Colonic mucosa (tissue), 4 donors: Measurements from ENCODE around the gene TTC28. TPM values are rescaled to one million over a fixed set of nuclear protein-coding genes. Genes with fewer than 3 reads are reported as not detected.

Experiments used
- DNase-seq: peaks from one replicate; pipeline ENCODE4 v3.0.0-alpha.2; 2020
- H3K27ac ChIP-seq: fragments of 200-600 bp; one replicate; pipeline ENCODE4 v1.8.0; 2021
- H3K27me3 ChIP-seq: fragments of 200-600 bp; one replicate; pipeline ENCODE4 v1.8.0; 2021
- H3K36me3 ChIP-seq: fragments of 200-600 bp; one replicate; pipeline ENCODE4 v1.8.0; 2021
- H3K4me1 ChIP-seq: fragments of 200-600 bp; one replicate; pipeline ENCODE4 v1.8.0; 2021; ENCODE audit warnings: mild to moderate bottlenecking
- H3K4me3 ChIP-seq: fragments of 200-600 bp; one replicate; pipeline ENCODE4 v1.8.0; 2021
- H3K9ac ChIP-seq, 2 donors: one replicate each; pipeline ENCODE4 v1.7.0; 2013; ENCODE audit warnings: control low read depth in 2 of 2, low read depth in 2 of 2, low read length in 2 of 2
- H3K9me3 ChIP-seq: fragments of 200-600 bp; one replicate; pipeline ENCODE4 v1.8.0; 2021
- intact Hi-C: fragments of 100-400 bp; cut with DNase I; formaldehyde crosslinking; loops from one replicate; pipeline ENCODE4 v1.14.1; 2022
- total RNA-seq, 2 donors: library from RNA; stranded (reverse); fragmentation: NEBNext Ultra II Directional in 1 of 2; extraction: Animal tissue kit (Norgen Biotek cat#: 25700) in 1 of 2; gene quantifications; one replicate each; pipeline ENCODE4 v1.2.1, GENCODE V29; 2021
- TF ChIP-seq, protein P1 (sequence below): fragments of 200-600 bp; IDR thresholded peaks from one replicate; pipeline ENCODE4 v1.8.0; 2022; ENCODE audit warnings: antibody characterized with exemption, mild to moderate bottlenecking
- donor health status: healthy.
- donor health status: DM: no; HTN: no; CAD: no.
- donor health status: DM: no; HTN: no; CAD: no.

TTC28 gene
- total RNA-seq, 2 donors from 2014 or later, result 6.6 to 9.2 TPM

DNA sequence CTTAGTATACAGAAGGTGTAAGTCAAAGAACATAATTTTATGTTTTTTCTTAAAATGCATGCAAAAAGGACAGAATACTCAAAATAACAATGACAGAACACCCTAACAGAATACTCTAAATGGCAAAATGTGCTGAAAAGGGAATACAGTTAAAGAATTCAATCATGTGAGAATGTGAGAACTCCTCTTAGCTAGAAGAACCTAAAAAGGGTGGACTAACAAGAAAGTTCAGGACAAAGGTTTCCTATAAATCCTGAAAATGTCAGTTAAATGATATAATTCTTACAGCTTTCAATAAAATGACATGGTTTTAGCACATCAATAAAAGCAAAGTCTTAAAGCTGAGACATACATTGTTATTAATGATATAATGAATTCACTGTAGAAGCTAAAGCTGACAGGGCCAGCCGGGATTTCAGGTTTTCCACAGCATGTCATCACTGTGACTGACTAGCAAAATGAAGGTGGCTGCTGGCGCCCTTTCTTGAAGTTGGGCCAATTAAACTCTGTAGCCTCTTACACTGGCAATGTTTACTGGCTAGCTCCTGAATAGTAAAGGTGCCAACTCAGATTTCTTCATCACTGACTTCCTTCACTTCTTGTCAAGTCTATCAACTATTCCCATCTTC, 244.4 kb downstream of the TTC28 start:
- Histone ChIP-seq H3K4me3 (no peak overlapping the region), H3K27ac (no peak overlapping the region), H3K36me3 (no peaks in the 10 kb centered on the region), H3K9ac (no peak overlapping the region), H3K27me3 (no peaks in the 10 kb centered on the region), H3K9me3 (no peaks in the 10 kb centered on the region), H3K4me1 (no peaks in the 10 kb centered on the region)
- TF ChIP-seq, protein P1, sequence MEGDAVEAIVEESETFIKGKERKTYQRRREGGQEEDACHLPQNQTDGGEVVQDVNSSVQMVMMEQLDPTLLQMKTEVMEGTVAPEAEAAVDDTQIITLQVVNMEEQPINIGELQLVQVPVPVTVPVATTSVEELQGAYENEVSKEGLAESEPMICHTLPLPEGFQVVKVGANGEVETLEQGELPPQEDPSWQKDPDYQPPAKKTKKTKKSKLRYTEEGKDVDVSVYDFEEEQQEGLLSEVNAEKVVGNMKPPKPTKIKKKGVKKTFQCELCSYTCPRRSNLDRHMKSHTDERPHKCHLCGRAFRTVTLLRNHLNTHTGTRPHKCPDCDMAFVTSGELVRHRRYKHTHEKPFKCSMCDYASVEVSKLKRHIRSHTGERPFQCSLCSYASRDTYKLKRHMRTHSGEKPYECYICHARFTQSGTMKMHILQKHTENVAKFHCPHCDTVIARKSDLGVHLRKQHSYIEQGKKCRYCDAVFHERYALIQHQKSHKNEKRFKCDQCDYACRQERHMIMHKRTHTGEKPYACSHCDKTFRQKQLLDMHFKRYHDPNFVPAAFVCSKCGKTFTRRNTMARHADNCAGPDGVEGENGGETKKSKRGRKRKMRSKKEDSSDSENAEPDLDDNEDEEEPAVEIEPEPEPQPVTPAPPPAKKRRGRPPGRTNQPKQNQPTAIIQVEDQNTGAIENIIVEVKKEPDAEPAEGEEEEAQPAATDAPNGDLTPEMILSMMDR, result no peak
- intact Hi-C loops, result no loop called here
- DNase-seq, result peak; percentile 28

DNA sequence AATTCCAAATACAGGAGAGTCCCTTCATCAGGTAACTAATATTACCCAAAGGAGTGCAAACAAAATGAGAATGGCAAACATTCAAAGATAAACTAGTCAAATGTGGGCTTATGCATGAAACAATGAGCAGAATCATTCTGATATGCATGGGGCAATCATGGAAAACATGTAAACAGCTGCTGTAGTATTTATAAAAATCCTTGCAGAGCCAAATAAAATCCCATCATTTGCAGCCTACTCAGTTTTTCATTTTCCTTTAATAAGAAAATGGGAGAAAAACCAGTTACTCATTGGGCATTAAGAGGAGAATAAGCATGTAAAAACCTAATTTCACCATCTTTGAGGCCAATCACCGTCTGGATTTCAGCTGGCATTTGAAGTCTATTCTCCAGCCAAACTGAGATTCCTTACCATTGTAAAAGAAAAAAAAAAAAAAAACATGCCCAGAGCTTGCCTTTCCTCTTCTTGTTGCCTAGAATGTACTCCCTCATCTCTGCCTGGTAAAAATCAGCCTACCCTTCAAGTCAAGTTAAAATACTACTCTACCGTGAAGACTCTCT, 249.1 kb downstream of the TTC28 start:
- no peaks in the 10 kb centered on the region for H3K4me1 ChIP-seq
- H3K27me3 ChIP-seq, result no peaks in the 10 kb centered on the region
- no peak overlapping the region for H3K9ac ChIP-seq
- intact Hi-C loops, result no loop called here
- H3K9me3 ChIP-seq, result no peaks in the 10 kb centered on the region
- TF ChIP-seq, protein P1, result no peak
- H3K36me3 ChIP-seq, result no peaks in the 10 kb centered on the region
- no peak overlapping the region for H3K27ac ChIP-seq
- H3K4me3 ChIP-seq, result no peak overlapping the region
- DNase-seq, result no peak

DNA sequence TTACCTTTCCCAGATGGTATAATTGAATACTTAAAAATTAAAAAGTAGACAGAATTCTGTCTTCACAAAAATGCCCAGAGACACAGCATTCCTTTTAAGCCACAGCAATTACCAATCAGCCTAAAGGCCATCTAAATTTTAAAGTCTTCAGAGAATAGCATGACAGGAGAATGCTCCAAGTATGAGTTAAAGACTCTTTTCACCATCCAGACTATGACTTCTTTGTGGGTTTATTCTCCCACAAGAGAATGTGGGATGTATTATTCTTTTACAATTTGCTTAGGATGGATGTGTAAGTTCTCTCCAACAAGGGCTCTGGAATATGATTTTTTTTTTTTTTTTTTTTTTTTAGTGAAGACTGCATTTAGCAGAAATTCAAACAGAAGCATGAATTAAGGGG, 249.9 kb downstream of the TTC28 start:
- Histone ChIP-seq H3K36me3 (no peaks in the 10 kb centered on the region), H3K4me3 (no peak overlapping the region), H3K9ac (no peak overlapping the region), H3K4me1 (no peaks in the 10 kb centered on the region), H3K9me3 (no peaks in the 10 kb centered on the region), H3K27ac (no peak overlapping the region), H3K27me3 (no peaks in the 10 kb centered on the region)
- TF ChIP-seq, protein P1, result no peak
- intact Hi-C loops, result no loop called here
- DNase-seq, result no peak

DNA sequence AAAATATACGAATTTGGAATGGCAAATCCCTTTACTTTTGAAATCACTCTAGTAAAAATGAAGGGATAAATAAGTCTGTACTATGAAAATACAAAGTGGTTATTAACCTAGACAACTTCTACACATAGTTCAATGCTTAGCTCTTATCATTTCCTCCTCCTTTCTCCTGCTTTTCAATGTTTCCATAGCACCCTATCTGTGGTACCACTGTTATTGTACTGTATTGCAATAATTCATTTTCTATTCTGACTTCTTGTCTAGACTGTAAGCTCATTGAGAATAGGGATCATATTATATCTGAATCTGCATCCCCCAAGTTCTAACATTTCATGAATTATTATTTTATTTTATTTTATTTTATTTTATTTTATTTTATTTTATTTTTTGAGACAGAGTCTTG, 251.4 kb downstream of the TTC28 start:
- Histone ChIP-seq H3K27me3 (no peaks in the 10 kb centered on the region), H3K9me3 (no peaks in the 10 kb centered on the region), H3K27ac (no peak overlapping the region), H3K4me3 (no peak overlapping the region), H3K9ac (no peak overlapping the region), H3K36me3 (no peaks in the 10 kb centered on the region), H3K4me1 (no peaks in the 10 kb centered on the region)
- intact Hi-C loops, result no loop called here
- no peak for DNase-seq
- TF ChIP-seq, protein P1, result no peak

DNA sequence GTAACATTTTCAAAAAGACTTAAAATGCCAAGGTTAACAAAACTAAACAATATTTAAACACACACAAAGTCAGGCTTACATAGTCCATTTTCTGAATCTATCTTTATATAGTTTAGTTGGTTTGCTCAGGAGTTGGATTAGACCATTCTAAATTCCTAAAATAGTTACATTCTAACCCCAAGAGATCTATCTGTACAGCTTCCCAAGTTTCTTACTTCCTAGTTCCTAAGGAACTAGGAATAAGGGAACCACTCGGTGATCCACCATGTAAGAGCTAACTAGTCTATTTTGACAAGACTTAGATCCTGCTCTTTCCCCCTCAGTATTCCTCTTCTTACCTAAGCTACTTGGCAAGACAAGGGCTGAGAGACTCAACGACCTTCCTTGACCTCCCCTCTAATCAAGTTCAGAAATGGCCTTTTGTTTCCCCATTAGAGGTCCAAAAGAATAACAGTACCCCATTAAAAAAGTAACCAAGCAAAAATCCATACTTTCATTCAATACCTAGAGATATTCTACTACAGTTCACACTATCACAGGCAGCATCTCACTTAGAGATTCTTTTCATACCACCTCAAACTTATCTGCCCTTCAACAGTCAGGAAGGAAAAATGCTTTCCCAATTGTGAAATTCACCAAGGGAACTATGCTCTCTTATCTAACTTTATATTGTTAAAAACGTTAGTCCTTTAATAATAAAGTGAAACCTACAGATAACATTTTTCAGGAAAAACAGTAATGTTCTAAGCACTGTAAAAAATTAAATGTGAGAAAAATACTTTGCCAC, 253.1 kb downstream of the TTC28 start:
- TF ChIP-seq, protein P1, result no peak
- no peaks in the 10 kb centered on the region for H3K36me3 ChIP-seq
- H3K4me1 ChIP-seq, result no peaks in the 10 kb centered on the region
- H3K27me3 ChIP-seq, result no peaks in the 10 kb centered on the region
- H3K4me3 ChIP-seq, result no peak overlapping the region
- DNase-seq, result no peak
- intact Hi-C loops, result no loop called here
- no peak overlapping the region for H3K27ac ChIP-seq
- no peaks in the 10 kb centered on the region for H3K9me3 ChIP-seq
- H3K9ac ChIP-seq, result no peak overlapping the region
